T-helper 17 cell (primary cell): Measurements from ENCODE around the gene CTDSP1. TPM values are rescaled to one million over a fixed set of nuclear protein-coding genes. Genes with fewer than 3 reads are reported as not detected.
A peak's percentile ranks its signal among the peaks of the same experiment; 100 is the strongest.

Experiments
- ATAC-seq: fragments of 150-1000 bp; cut with Tn5 transposase; 2 replicates; pipeline ENCODE4 v1.10.0; 2021; ENCODE audit warnings: mild to moderate bottlenecking, moderate library complexity
- DNase-seq, 3 donors: peaks; one replicate each; pipeline versions ENCODE4 v3.0.0 to v3.0.0-alpha.2; 2020 to 2021
- H3K9me3 ChIP-seq: one replicate; pipeline ENCODE4 v1.7.0; 2013; ENCODE audit warnings: low read length, mild to moderate bottlenecking; ENCODE audit not compliant: control insufficient read depth, poor library complexity, severe bottlenecking
- H3K27ac Mint-ChIP-seq: one replicate; pipeline ENCODE4 v1.8.0; 2022; ENCODE audit warnings: mild to moderate bottlenecking, moderate library complexity, mixed read lengths
- H3K27me3 Mint-ChIP-seq: one replicate; pipeline ENCODE4 v1.8.0; 2022; ENCODE audit warnings: mixed read lengths
- H3K36me3 Mint-ChIP-seq: one replicate; pipeline ENCODE4 v1.8.0; 2022; ENCODE audit warnings: low read depth, mixed read lengths
- H3K4me1 Mint-ChIP-seq: one replicate; pipeline ENCODE4 v1.8.0; 2022; ENCODE audit warnings: mild to moderate bottlenecking, mixed read lengths
- H3K4me3 Mint-ChIP-seq: one replicate; pipeline ENCODE4 v1.8.0; 2022; ENCODE audit warnings: mild to moderate bottlenecking, moderate library complexity, mixed read lengths
- total RNA-seq, 4 donors: library from RNA in 2 of 4; stranded (reverse) in 2 of 4; gene quantifications; one replicate each; pipeline ENCODE4 v1.2.3 and lab custom pipeline; 2022 to 2026

The CTDSP1 gene
- total RNA-seq, 2 donors from 2014 or later = 109 to 132 TPM

- Mint-ChIP-seq H3K36me3 (peaks cover 2% of the 10 kb centered on the region), H3K4me3 (peak overlapping the region; percentile 95), H3K27me3 (no peaks in the 10 kb centered on the region), H3K4me1 (peaks cover 41% of the 10 kb centered on the region), H3K27ac (peak overlapping the region; percentile 97)
- no peaks in the 10 kb centered on the region for H3K9me3 ChIP-seq
- ATAC-seq = no peak
- DNase-seq = no peak
Observed at GRCh38 chr2:218397463-218397819, 2.2 kb upstream of the CTDSP1 start.

GRCh38 chr2:218397820-218398436 lies 1.7 kb upstream of the CTDSP1 start:
- ATAC-seq (no peak), DNase-seq (peak in 2 of 3 donors; percentile 46 to 52)
- peaks cover 2% of the 10 kb centered on the region for H3K36me3 Mint-ChIP-seq
- no peaks in the 10 kb centered on the region for H3K27me3 Mint-ChIP-seq
- H3K4me1 Mint-ChIP-seq = peaks cover 43% of the 10 kb centered on the region
- peak overlapping the region; percentile 97 for H3K27ac Mint-ChIP-seq
- H3K9me3 ChIP-seq = no peaks in the 10 kb centered on the region
- peak overlapping the region; percentile 95 for H3K4me3 Mint-ChIP-seq

- peak overlapping the region; percentile 95 for H3K4me3 Mint-ChIP-seq
- H3K4me1 Mint-ChIP-seq = peaks cover 47% of the 10 kb centered on the region
- H3K36me3 Mint-ChIP-seq = peaks cover 2% of the 10 kb centered on the region
- ATAC-seq (peak; percentile 9), DNase-seq (peak; percentile 50 to 58 (median 54))
- H3K27me3 Mint-ChIP-seq = no peaks in the 10 kb centered on the region
- peak overlapping the region; percentile 97 for H3K27ac Mint-ChIP-seq
- H3K9me3 ChIP-seq = no peaks in the 10 kb centered on the region
Observed at GRCh38 chr2:218398437-218399390, 954 bp upstream of the CTDSP1 start.

GRCh38 chr2:218400167-218400929 lies 680 bp downstream of the CTDSP1 start:
- H3K4me1 Mint-ChIP-seq = peaks cover 51% of the 10 kb centered on the region
- no peak for ATAC-seq
- DNase-seq = peak in 1 of 3 donors; percentile 38
- H3K4me3 Mint-ChIP-seq = peak overlapping the region; percentile 97
- H3K36me3 Mint-ChIP-seq = peaks cover 2% of the 10 kb centered on the region
- no peaks in the 10 kb centered on the region for H3K9me3 ChIP-seq
- peak overlapping the region; percentile 97 for H3K27ac Mint-ChIP-seq
- H3K27me3 Mint-ChIP-seq = no peaks in the 10 kb centered on the region

DNA sequence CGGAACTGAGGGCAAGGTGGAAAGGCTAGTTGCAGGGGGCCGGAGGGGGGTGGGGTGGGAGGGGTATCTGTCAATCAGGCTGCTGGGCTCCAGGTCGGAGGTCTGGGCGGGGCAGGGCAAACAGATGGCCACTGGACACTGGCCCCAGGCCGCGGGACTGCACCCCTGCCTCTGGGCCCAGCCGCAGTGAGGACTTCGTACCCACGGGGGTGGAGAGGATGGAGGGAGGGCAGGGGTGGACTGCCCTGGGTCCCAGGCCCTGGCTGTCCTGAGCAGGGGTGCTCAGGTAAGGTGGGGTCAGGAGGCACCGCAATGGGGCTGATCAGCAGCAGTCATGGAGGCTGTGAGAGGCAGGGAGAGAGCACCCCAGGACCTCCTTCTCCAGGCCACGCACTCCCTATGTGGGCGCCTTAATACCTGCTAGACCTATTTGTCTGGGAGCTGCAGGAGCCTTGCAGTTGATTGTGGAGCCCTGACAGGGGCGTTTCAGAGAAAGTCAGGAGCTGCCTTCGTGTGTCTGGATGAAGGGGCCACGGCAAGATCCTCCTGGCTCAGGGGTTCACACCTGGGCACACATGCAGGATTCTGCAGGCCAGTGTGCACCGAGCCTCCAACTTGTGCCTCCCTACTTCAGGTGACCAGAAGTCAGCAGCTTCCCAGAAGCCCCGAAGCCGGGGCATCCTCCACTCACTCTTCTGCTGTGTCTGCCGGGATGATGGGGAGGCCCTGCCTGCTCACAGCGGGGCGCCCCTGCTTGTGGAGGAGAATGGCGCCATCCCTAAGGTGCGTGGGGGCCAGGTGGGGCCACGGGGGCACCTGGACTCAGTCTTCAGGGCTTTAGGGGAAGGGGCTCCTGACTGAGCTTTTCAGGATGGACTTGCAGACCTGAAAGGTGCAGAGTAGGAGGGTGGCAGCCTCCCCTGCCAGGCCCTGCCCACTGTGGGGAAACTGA lies 1.5 kb downstream of the CTDSP1 start:
- H3K4me3 Mint-ChIP-seq = peak overlapping the region; percentile 97
- no peaks in the 10 kb centered on the region for H3K27me3 Mint-ChIP-seq
- peaks cover 56% of the 10 kb centered on the region for H3K4me1 Mint-ChIP-seq
- ATAC-seq (no peak), DNase-seq (no peak)
- no peaks in the 10 kb centered on the region for H3K9me3 ChIP-seq
- H3K27ac Mint-ChIP-seq = peak overlapping the region; percentile 81
- peaks cover 2% of the 10 kb centered on the region for H3K36me3 Mint-ChIP-seq

- no peaks in the 10 kb centered on the region for H3K27me3 Mint-ChIP-seq
- no peak for ATAC-seq
- no peaks in the 10 kb centered on the region for H3K9me3 ChIP-seq
- H3K36me3 Mint-ChIP-seq = peaks cover 2% of the 10 kb centered on the region
- H3K27ac Mint-ChIP-seq = peak overlapping the region; percentile 81
- H3K4me1 Mint-ChIP-seq = peaks cover 53% of the 10 kb centered on the region
- DNase-seq = no peak
- peak overlapping the region; percentile 97 for H3K4me3 Mint-ChIP-seq
Observed at GRCh38 chr2:218401890-218402289, 2.2 kb downstream of the CTDSP1 start.

DNA sequence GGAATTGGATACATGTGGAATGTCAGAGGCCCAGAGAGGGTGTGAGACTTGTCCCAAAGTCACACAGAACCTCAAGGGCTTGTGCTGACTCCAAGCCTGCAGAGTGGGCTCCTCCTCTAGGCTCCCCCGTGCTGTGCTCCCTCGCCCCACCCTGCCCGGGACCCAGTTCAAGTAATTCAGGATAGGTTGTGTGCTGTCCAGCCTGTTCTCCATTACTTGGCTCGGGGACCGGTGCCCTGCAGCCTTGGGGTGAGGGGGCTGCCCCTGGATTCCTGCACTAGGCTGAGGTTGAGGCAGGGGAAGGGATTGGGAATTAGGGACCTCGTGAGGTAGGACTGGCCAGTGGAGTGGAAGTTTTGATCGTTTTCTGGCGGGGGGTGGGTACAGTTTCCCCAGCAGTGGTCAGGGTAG lies 2.8 kb downstream of the CTDSP1 start:
- peaks cover 55% of the 10 kb centered on the region for H3K4me1 Mint-ChIP-seq
- DNase-seq = no peak
- ATAC-seq = no peak
- no peak overlapping the region for H3K27ac Mint-ChIP-seq
- no peaks in the 10 kb centered on the region for H3K9me3 ChIP-seq
- H3K36me3 Mint-ChIP-seq = peaks cover 2% of the 10 kb centered on the region
- H3K27me3 Mint-ChIP-seq = no peaks in the 10 kb centered on the region
- H3K4me3 Mint-ChIP-seq = peak overlapping the region; percentile 2

GRCh38 chr2:218402911-218403411 lies 3.3 kb downstream of the CTDSP1 start:
- peak overlapping the region; percentile 80 for H3K27ac Mint-ChIP-seq
- no peaks in the 10 kb centered on the region for H3K27me3 Mint-ChIP-seq
- ATAC-seq (no peak), DNase-seq (no peak)
- H3K9me3 ChIP-seq = no peaks in the 10 kb centered on the region
- H3K4me1 Mint-ChIP-seq = peaks cover 55% of the 10 kb centered on the region
- peak overlapping the region; percentile 33 for H3K4me3 Mint-ChIP-seq
- peaks cover 2% of the 10 kb centered on the region for H3K36me3 Mint-ChIP-seq

DNA sequence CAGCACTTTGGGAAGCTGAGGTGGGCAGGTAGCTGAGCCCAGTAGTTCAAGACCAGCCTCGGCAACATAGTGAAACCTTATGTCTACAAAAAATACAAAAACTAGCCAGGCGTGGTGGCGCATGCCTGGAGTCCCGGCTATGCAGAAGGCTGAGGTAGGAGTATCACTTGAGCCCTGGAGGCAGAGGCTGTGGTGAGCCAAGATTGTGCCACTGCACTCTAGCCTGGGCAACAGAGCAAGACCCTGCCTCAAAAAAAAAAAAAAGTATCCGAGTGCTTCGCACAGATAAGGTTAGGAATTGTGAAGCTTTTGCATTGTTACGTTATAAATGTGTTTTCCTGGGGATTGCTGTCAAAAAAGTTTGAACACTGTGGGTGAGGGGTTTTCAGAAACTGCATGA lies 4.1 kb downstream of the CTDSP1 start:
- H3K36me3 Mint-ChIP-seq = peaks cover 2% of the 10 kb centered on the region
- no peak for ATAC-seq
- peaks cover 53% of the 10 kb centered on the region for H3K4me1 Mint-ChIP-seq
- no peak for DNase-seq
- peak overlapping the region; percentile 80 for H3K27ac Mint-ChIP-seq
- H3K4me3 Mint-ChIP-seq = no peak overlapping the region
- no peaks in the 10 kb centered on the region for H3K27me3 Mint-ChIP-seq
- no peaks in the 10 kb centered on the region for H3K9me3 ChIP-seq

GRCh38 chr2:218404351-218405085 lies 4.8 kb downstream of the CTDSP1 start:
- Mint-ChIP-seq H3K36me3 (peaks cover 2% of the 10 kb centered on the region), H3K4me3 (peak overlapping the region; percentile 21), H3K4me1 (peaks cover 52% of the 10 kb centered on the region), H3K27ac (peak overlapping the region; percentile 97), H3K27me3 (no peaks in the 10 kb centered on the region)
- DNase-seq (no peak), ATAC-seq (no peak)
- no peaks in the 10 kb centered on the region for H3K9me3 ChIP-seq

- peaks cover under 1% of the 10 kb centered on the region for H3K36me3 Mint-ChIP-seq
- peak overlapping the region; percentile 97 for H3K27ac Mint-ChIP-seq
- peaks cover 50% of the 10 kb centered on the region for H3K4me1 Mint-ChIP-seq
- H3K9me3 ChIP-seq = no peaks in the 10 kb centered on the region
- H3K4me3 Mint-ChIP-seq = peak overlapping the region; percentile 83
- no peaks in the 10 kb centered on the region for H3K27me3 Mint-ChIP-seq
- no peak for DNase-seq
- ATAC-seq = no peak
Observed at GRCh38 chr2:218405086-218405745, 5.5 kb downstream of the CTDSP1 start.
